ENCODE measurements around the gene ING1.

DNA sequence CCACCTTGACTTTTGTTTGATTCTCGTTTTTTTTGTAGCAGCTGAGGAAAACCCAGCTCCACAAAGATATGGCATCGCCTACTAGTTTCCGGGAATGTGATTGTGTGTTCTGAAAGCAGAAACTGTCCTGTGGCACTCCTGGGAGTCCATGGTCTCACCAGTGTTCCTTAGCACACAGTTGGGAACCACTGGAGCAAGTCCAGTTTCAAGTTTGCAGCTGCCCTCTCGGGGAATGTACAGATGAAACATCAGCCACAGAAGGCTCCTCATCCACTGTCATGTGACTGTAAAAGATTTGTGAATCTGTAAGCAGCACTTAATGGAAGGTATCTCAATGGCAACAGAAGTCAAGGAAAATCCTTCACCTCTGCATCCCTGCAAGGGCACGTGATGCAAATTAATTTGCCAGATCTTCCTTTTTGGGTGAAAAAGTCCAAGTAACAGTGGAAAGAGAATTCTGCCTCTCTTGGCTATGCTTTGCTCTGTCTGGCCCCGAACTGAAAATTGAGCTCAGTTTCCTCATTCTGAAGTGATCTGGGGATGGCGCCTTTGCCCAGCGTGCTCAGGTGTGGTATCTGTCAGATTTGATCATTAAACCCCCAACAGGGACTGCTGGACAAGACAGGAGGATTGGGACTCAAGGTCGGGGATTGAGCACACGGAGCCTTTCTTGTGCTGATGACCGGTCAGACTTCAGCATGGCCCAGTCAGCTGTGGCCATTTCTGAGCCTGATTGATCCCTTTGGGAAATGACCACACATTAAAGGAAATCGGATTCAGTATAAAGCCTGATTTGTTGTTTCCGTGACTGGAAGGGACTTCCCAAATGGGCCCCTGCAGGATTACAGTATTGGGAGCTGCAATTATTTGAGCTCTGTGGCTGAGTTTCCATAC, 58.8 kb downstream of the ING1 start:
- TF ChIP-seq, protein P1, sequence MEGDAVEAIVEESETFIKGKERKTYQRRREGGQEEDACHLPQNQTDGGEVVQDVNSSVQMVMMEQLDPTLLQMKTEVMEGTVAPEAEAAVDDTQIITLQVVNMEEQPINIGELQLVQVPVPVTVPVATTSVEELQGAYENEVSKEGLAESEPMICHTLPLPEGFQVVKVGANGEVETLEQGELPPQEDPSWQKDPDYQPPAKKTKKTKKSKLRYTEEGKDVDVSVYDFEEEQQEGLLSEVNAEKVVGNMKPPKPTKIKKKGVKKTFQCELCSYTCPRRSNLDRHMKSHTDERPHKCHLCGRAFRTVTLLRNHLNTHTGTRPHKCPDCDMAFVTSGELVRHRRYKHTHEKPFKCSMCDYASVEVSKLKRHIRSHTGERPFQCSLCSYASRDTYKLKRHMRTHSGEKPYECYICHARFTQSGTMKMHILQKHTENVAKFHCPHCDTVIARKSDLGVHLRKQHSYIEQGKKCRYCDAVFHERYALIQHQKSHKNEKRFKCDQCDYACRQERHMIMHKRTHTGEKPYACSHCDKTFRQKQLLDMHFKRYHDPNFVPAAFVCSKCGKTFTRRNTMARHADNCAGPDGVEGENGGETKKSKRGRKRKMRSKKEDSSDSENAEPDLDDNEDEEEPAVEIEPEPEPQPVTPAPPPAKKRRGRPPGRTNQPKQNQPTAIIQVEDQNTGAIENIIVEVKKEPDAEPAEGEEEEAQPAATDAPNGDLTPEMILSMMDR (IDR thresholded peaks at IDR 0.05; ENCODE audit: low read depth, low read length): no peak
- TF ChIP-seq POLR2A (IDR thresholded peaks at IDR 0.05; ENCODE audit: extremely low read depth, insufficient read length) (no peak), MYC (IDR thresholded peaks at IDR 0.05; ENCODE audit: low read depth, low read length) (no peak)

Measured in NB4 (cell line).